ENCODE data around the gene ITSN1.

Gene ITSN1

DNA sequence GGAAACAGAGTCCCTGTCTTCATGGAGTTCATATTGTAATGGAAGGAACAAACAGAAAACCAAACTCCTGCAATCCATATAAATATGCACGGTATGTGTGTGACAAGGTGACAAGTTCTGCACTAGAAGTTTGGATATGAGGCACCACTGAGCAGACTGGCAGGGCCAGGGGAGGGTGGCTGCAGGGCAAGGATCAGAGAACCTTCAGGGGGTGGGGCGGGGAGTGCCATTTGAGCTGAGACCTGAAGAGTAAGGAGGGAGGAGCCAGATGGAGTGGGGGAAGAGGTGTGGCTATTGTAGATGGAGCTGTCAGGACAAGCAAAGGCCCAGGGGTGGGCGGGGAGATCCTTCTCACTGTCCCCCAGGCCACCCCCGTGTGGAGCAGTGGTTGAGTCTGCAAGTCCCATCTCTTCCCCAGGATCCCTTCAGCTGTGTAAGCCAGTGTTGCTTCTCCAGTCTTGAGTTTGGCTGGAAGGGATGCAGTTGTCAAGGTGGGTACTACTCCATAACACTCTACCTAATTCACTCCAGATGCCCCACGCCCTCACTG, 196.9 kb downstream of the ITSN1 start:
- Mint-ChIP-seq H3K27me3 (peaks cover 2% of the 10 kb centered on the region), H3K4me1 (no peaks in the 10 kb centered on the region), H3K27ac (no peak overlapping the region), H3K9me3 (no peaks in the 10 kb centered on the region), H3K36me3 (no peaks in the 10 kb centered on the region), H3K4me3 (no peak overlapping the region)
- DNase-seq (ENCODE audit: low spot score in 2 of 2), result no peak
- no peak for ATAC-seq (ENCODE audit: low read depth)

DNA sequence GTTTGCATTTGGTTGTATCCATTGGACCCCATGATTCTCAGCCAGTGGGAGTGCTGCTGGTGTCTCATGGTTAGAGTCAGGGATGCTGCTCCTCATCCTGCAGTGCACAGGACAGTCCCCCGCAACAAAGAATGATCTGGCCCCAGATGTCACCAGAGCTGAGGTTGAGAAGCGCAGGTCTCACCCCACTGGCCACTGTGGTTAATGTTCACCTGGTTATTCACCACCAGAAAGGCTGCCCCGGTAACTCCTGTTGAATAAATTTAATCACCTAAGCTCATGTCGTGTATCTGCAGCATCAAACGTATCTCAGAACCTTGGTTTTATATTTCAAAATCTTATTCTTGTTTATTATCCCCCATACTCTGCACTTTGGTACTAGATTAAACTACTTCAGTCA, 197.5 kb downstream of the ITSN1 start:
- Mint-ChIP-seq H3K27me3 (peaks cover 4% of the 10 kb centered on the region), H3K27ac (no peak overlapping the region), H3K9me3 (no peaks in the 10 kb centered on the region), H3K4me1 (no peaks in the 10 kb centered on the region), H3K4me3 (no peak overlapping the region), H3K36me3 (no peaks in the 10 kb centered on the region)
- ATAC-seq (ENCODE audit: low read depth) (no peak), DNase-seq (ENCODE audit: low spot score in 2 of 2) (no peak)

DNA sequence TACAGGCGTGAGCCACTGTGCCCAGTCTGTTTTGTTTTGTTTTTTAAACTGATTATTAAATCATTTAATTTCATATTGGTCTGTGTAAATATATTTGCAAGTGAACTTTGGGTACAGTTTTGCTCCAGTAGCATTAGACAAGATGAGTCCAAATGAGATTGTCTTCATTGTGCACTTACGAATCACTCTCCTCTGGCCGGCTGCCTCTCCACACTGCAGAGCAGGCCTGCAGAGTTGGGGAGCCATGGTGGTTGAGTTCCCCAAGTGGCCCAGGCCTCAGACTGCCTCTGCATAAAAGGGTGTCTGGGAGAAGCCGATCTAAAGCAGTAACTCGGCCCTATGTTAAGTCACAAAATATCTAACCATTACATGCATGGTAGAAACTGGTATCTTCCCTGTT, 198.5 kb downstream of the ITSN1 start:
- Mint-ChIP-seq H3K4me1 (no peaks in the 10 kb centered on the region), H3K9me3 (no peaks in the 10 kb centered on the region), H3K27ac (no peak overlapping the region), H3K27me3 (peaks cover 6% of the 10 kb centered on the region), H3K4me3 (no peak overlapping the region), H3K36me3 (no peaks in the 10 kb centered on the region)
- ATAC-seq (ENCODE audit: low read depth), result no peak
- no peak for DNase-seq (ENCODE audit: low spot score in 2 of 2)

- H3K9me3 Mint-ChIP-seq, result peaks cover 5% of the 10 kb centered on the region
- H3K27ac Mint-ChIP-seq, result no peak overlapping the region
- peaks cover 8% of the 10 kb centered on the region for H3K27me3 Mint-ChIP-seq
- ATAC-seq (ENCODE audit: low read depth) (no peak), DNase-seq (ENCODE audit: low spot score in 2 of 2) (no peak)
- no peak overlapping the region for H3K4me3 Mint-ChIP-seq
- H3K4me1 Mint-ChIP-seq, result no peaks in the 10 kb centered on the region
- H3K36me3 Mint-ChIP-seq, result no peaks in the 10 kb centered on the region
Observed at GRCh38 chr21:33841561-33841960, 199.3 kb downstream of the ITSN1 start.

DNA sequence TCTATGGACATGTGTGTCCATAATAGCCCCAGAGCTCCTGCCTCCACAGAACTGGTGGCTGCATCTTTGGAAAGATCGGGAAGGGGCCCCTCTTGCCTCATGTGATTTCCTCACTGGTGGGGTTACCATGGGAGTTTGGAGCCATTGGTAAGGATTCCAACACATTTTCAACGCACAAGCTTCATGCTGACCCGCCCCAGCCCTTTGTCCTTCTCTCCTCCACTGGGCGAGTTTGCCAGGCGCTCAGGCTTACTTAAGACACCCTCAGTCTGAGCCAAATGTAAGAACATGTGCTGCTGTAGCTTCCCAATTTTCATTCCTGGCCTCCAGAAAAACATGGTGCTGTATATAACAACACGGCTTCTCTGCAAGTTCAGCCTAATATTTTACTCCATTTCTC, 200.9 kb downstream of the ITSN1 start:
- H3K9me3 Mint-ChIP-seq, result peaks cover 5% of the 10 kb centered on the region
- no peak overlapping the region for H3K27ac Mint-ChIP-seq
- no peaks in the 10 kb centered on the region for H3K36me3 Mint-ChIP-seq
- H3K4me3 Mint-ChIP-seq, result no peak overlapping the region
- peaks cover 2% of the 10 kb centered on the region for H3K4me1 Mint-ChIP-seq
- no peak for ATAC-seq (ENCODE audit: low read depth)
- DNase-seq (ENCODE audit: low spot score in 2 of 2), result no peak
- peaks cover 8% of the 10 kb centered on the region for H3K27me3 Mint-ChIP-seq

DNA sequence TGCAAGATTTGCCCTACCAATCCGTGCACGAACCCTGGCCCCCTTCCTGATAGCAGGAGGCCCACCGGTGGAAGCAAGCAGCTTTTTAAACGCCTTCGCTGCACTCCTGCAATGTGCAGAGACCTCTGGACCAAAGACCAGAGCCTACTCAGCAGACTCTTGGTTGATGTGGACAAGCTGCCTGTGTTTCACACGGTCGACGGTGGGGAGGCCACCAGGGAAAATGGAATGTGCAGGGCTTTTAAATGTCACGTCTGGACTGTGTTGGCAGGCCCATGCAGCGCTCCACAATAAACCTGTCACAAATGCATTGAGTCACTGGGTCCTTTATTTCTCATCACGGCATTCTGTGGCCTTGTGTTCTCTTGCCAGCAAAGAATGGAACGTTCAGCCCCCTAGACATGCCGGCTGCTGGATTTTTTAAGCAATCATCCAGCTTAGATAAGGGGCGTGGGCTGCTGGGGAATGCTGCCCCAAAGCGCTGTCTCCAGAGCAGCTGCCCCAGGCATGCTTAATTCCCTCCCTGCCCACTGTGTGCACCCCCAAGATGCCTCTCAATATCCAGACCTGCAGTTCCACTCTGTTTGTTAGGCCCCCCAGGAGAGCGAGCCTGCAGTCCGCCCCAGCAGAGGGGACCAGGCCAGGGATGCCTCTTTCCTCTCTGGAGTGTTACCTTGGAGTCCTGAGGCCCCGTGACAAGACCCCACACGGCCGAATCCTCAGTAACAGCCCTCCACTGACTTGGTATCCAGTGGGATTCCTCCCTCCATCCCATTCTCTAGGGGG, 202.0 kb downstream of the ITSN1 start:
- Mint-ChIP-seq H3K36me3 (no peaks in the 10 kb centered on the region), H3K9me3 (peaks cover 5% of the 10 kb centered on the region), H3K27me3 (peaks cover 7% of the 10 kb centered on the region), H3K4me3 (no peak overlapping the region), H3K27ac (no peak overlapping the region), H3K4me1 (peaks cover 8% of the 10 kb centered on the region)
- DNase-seq (ENCODE audit: low spot score in 2 of 2) (no peak), ATAC-seq (ENCODE audit: low read depth) (no peak)

GRCh38 chr21:33844890-33845205, 202.5 kb downstream of the ITSN1 start:
- peaks cover 8% of the 10 kb centered on the region for H3K4me1 Mint-ChIP-seq
- DNase-seq (ENCODE audit: low spot score in 2 of 2), result no peak

DNA sequence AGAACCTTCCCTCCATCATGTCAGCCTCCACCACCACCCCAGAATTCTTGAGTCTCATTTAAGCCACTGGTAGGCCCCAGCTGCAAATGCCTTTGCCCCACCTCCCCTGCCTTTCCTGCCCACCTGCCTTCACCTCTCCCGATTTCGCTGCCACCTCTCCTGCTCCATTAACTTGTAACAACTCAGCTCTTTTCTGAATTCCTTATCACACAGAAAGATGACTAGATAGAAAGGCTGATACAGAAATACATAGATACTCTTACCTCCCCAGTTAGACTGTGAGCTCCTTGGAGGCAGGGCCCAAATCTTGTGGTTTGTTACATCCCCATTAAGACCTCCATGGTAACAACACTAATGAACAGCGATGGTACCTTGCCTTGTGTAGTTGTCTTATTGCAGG, 203.8 kb downstream of the ITSN1 start:
- H3K27me3 Mint-ChIP-seq, result peaks cover 7% of the 10 kb centered on the region
- H3K36me3 Mint-ChIP-seq, result no peaks in the 10 kb centered on the region
- H3K4me1 Mint-ChIP-seq, result peaks cover 8% of the 10 kb centered on the region
- no peak overlapping the region for H3K27ac Mint-ChIP-seq
- H3K9me3 Mint-ChIP-seq, result peaks cover 5% of the 10 kb centered on the region
- no peak for DNase-seq (ENCODE audit: low spot score in 2 of 2)
- H3K4me3 Mint-ChIP-seq, result no peak overlapping the region
- ATAC-seq (ENCODE audit: low read depth), result no peak

More at GRCh38 chr21:33844890-33845205, 202.5 kb downstream of the ITSN1 start:
- H3K27ac Mint-ChIP-seq, result no peak overlapping the region
- no peak for ATAC-seq (ENCODE audit: low read depth)
- H3K27me3 Mint-ChIP-seq, result peaks cover 7% of the 10 kb centered on the region
- H3K9me3 Mint-ChIP-seq, result peaks cover 5% of the 10 kb centered on the region
- no peak overlapping the region for H3K4me3 Mint-ChIP-seq
- H3K36me3 Mint-ChIP-seq, result no peaks in the 10 kb centered on the region

GRCh38 chr21:33847588-33848248, 205.4 kb downstream of the ITSN1 start:
- no peak overlapping the region for H3K4me3 Mint-ChIP-seq
- H3K4me1 Mint-ChIP-seq, result peaks cover 8% of the 10 kb centered on the region
- H3K27ac Mint-ChIP-seq, result no peak overlapping the region
- H3K9me3 Mint-ChIP-seq, result peaks cover 5% of the 10 kb centered on the region
- no peaks in the 10 kb centered on the region for H3K36me3 Mint-ChIP-seq
- no peak for ATAC-seq (ENCODE audit: low read depth)
- DNase-seq (ENCODE audit: low spot score in 2 of 2), result no peak
- peaks cover 7% of the 10 kb centered on the region for H3K27me3 Mint-ChIP-seq

GRCh38 chr21:33848249-33848953, 206.1 kb downstream of the ITSN1 start:
- peaks cover 8% of the 10 kb centered on the region for H3K4me1 Mint-ChIP-seq
- no peak overlapping the region for H3K27ac Mint-ChIP-seq
- peaks cover 7% of the 10 kb centered on the region for H3K27me3 Mint-ChIP-seq
- peak overlapping the region; percentile 21 for H3K4me3 Mint-ChIP-seq
- no peak for DNase-seq (ENCODE audit: low spot score in 2 of 2)
- peak; percentile 78 for ATAC-seq (ENCODE audit: low read depth)
- H3K9me3 Mint-ChIP-seq, result peaks cover 5% of the 10 kb centered on the region
- H3K36me3 Mint-ChIP-seq, result no peaks in the 10 kb centered on the region

DNA sequence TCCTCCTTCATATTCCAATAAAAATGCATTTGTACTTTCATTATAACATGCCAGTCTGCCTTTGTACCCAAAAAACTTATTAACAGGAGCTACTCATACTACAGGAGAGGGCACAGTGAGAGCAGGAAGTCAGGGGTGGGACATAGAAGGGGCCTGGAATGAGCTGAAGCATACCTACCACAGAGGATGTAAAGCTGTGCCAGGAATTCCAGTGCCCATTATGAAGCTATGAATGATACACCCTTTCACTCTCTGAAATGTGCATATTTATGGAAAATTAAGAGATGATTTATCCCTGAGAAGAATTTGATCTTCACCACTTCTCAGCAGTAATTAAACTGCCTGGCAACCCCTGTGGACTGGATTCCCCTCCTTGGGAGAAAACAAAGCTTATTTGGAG, 207.5 kb downstream of the ITSN1 start:
- H3K9me3 Mint-ChIP-seq, result peaks cover 5% of the 10 kb centered on the region

GRCh38 chr21:33850401-33850800, 208.1 kb downstream of the ITSN1 start:
- H3K27ac Mint-ChIP-seq, result no peak overlapping the region
- peaks cover 5% of the 10 kb centered on the region for H3K9me3 Mint-ChIP-seq
- ATAC-seq (ENCODE audit: low read depth), result no peak
- no peak overlapping the region for H3K4me3 Mint-ChIP-seq
- peaks cover 8% of the 10 kb centered on the region for H3K4me1 Mint-ChIP-seq
- no peak for DNase-seq (ENCODE audit: low spot score in 2 of 2)
- no peaks in the 10 kb centered on the region for H3K36me3 Mint-ChIP-seq
- peaks cover 5% of the 10 kb centered on the region for H3K27me3 Mint-ChIP-seq

More for the DNA sequence above, 207.5 kb downstream of the ITSN1 start:
- Mint-ChIP-seq H3K4me1 (peaks cover 8% of the 10 kb centered on the region), H3K27me3 (peaks cover 7% of the 10 kb centered on the region), H3K27ac (no peak overlapping the region), H3K36me3 (no peaks in the 10 kb centered on the region), H3K4me3 (no peak overlapping the region)
- ATAC-seq (ENCODE audit: low read depth), result no peak
- no peak for DNase-seq (ENCODE audit: low spot score in 2 of 2)

GRCh38 chr21:33850985-33851384, 208.7 kb downstream of the ITSN1 start:
- Mint-ChIP-seq H3K9me3 (peaks cover 4% of the 10 kb centered on the region), H3K27ac (no peak overlapping the region), H3K27me3 (peaks cover 4% of the 10 kb centered on the region), H3K4me3 (no peak overlapping the region), H3K4me1 (peaks cover 8% of the 10 kb centered on the region), H3K36me3 (no peaks in the 10 kb centered on the region)
- ATAC-seq (ENCODE audit: low read depth), result no peak
- DNase-seq (ENCODE audit: low spot score in 2 of 2), result no peak

DNA sequence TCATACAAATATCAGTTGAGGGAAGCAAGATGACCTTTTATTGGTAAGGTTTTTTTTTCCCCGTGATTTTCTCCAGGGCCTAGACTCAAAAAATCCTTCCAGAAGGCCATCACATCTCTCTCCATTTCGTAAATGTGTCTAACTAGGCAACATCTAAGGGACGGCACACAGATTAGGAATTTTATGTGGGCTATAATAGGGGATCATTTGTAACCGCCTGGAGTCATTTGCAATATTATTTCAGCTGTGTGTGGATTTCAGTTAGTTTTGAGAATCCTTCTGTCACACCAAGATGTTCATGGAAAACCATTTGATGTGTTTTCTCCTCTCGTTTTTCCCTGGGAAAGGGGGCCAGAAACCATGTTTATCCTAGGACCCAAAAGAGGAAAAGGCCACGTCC, 210.2 kb downstream of the ITSN1 start:
- no peak for DNase-seq (ENCODE audit: low spot score in 2 of 2)
- H3K4me3 Mint-ChIP-seq, result no peak overlapping the region
- H3K9me3 Mint-ChIP-seq, result no peaks in the 10 kb centered on the region
- H3K27ac Mint-ChIP-seq, result no peak overlapping the region
- H3K36me3 Mint-ChIP-seq, result no peaks in the 10 kb centered on the region
- peaks cover 8% of the 10 kb centered on the region for H3K4me1 Mint-ChIP-seq
- no peak for ATAC-seq (ENCODE audit: low read depth)
- peaks cover 2% of the 10 kb centered on the region for H3K27me3 Mint-ChIP-seq
